ENCODE data around the gene SLCO4A1. TPM values are rescaled to one million over a fixed set of nuclear protein-coding genes. Genes with fewer than 3 reads are reported as not detected.

Gene SLCO4A1
- total and polyA plus RNA-seq, 9 of the 15 experiments (the other 6 are each of a cell fraction or from before 2014, with no cell fraction given): 1.6 to 21.9 (median 12.8) TPM

DNA sequence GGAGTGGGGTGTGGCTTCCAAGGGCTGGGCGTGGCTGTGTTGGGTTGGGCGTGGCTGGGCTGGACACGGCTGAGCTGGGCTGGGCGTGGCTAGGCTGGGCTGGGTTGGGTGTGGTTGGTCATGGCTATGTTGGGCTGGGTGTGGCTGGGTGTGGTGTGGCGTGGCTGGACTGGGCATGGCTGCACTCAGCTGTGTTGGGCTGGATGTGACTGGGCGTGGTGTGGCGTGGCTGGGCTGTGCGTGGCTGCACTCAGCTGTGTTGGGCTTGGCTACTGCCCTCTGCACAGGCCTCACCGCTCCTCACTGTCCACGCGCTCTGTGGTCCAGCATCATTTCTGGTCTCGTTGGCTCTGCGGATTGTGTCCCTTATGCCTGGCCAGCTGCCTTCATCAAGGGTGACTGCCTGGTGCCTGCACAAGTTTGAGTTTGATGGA is 43.5 kb upstream of the SLCO4A1 start (continued):
- TF ChIP-seq ZC3H4 (CRISPR knock-in tag; IDR thresholded peaks at IDR 0.05; ENCODE audit: borderline replicate concordance) (no peak), ZNF518B (CRISPR knock-in tag; IDR thresholded peaks at IDR 0.05) (no peak), E2F8 (IDR thresholded peaks at IDR 0.05; ENCODE audit: low read depth, partially characterized antibody) (no peak), ZKSCAN8 (CRISPR knock-in tag; IDR thresholded peaks at IDR 0.05) (no peak), ZNF274 (IDR thresholded peaks at IDR 0.05; ENCODE audit: borderline replicate concordance, low read depth, low read length) (no peak), MXI1 (IDR thresholded peaks at IDR 0.05; ENCODE audit: low read depth, low read length) (peak; percentile 86), NCOA4 (IDR thresholded peaks at IDR 0.05; ENCODE audit: partially characterized antibody) (no peak), NFE2 (IDR thresholded peaks at IDR 0.05; ENCODE audit: low read depth) (no peak), BRCA1 (IDR thresholded peaks at IDR 0.05) (no peak), BRCA1 (CRISPR knock-in tag; IDR thresholded peaks at IDR 0.05) (no peak), IFI16 (CRISPR knock-in tag; IDR thresholded peaks at IDR 0.05) (no peak), TBL1XR1 (IDR thresholded peaks at IDR 0.05; ENCODE audit: low read length in 2 of 2) (no peak), STAT5B (CRISPR knock-in tag; IDR thresholded peaks at IDR 0.05) (no peak), HDAC2 (IDR thresholded peaks at IDR 0.05) (peak; percentile 57), RNF2 (IDR thresholded peaks at IDR 0.05) (no peak), U2AF2 (optimal IDR thresholded peaks at IDR 0.05; ENCODE audit: low read depth, low read length) (no peak)
- TF ChIP-seq, protein P1, sequence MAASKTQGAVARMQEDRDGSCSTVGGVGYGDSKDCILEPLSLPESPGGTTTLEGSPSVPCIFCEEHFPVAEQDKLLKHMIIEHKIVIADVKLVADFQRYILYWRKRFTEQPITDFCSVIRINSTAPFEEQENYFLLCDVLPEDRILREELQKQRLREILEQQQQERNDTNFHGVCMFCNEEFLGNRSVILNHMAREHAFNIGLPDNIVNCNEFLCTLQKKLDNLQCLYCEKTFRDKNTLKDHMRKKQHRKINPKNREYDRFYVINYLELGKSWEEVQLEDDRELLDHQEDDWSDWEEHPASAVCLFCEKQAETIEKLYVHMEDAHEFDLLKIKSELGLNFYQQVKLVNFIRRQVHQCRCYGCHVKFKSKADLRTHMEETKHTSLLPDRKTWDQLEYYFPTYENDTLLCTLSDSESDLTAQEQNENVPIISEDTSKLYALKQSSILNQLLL (CRISPR knock-in tag; IDR thresholded peaks at IDR 0.05; ENCODE audit: borderline replicate concordance): no peak
- TF ChIP-seq, protein P2, sequence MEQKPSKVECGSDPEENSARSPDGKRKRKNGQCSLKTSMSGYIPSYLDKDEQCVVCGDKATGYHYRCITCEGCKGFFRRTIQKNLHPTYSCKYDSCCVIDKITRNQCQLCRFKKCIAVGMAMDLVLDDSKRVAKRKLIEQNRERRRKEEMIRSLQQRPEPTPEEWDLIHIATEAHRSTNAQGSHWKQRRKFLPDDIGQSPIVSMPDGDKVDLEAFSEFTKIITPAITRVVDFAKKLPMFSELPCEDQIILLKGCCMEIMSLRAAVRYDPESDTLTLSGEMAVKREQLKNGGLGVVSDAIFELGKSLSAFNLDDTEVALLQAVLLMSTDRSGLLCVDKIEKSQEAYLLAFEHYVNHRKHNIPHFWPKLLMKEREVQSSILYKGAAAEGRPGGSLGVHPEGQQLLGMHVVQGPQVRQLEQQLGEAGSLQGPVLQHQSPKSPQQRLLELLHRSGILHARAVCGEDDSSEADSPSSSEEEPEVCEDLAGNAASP (IDR thresholded peaks at IDR 0.05): no peak
- TF ChIP-seq, protein P3, sequence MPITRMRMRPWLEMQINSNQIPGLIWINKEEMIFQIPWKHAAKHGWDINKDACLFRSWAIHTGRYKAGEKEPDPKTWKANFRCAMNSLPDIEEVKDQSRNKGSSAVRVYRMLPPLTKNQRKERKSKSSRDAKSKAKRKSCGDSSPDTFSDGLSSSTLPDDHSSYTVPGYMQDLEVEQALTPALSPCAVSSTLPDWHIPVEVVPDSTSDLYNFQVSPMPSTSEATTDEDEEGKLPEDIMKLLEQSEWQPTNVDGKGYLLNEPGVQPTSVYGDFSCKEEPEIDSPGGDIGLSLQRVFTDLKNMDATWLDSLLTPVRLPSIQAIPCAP (CRISPR knock-in tag; IDR thresholded peaks at IDR 0.05; ENCODE audit: borderline replicate concordance): no peak

Measured in K562 (cell line).